Measurements from ENCODE around the gene PCDHGB4. TPM values are rescaled to one million over a fixed set of nuclear protein-coding genes. Genes with fewer than 3 reads are reported as not detected.
A peak's percentile ranks its signal among the peaks of the same experiment; 100 is the strongest.
"Not testable (repeated sequence)": the region's sequence is repeated elsewhere in the genome, so short reads cannot be mapped to it uniquely, and the experiment has no call there.

The PCDHGB4 gene
- total RNA-seq, 1 donor from 2014 or later, result 9.0 TPM

GRCh38 chr5:141419074-141419880 lies 31.8 kb downstream of the PCDHGB4 start:
- intact Hi-C loops (cut with DNase I), result no loop called here
- DNase-seq (ENCODE audit: low spot score), result peak; percentile 52

GRCh38 chr5:141420855-141421488 lies 33.5 kb downstream of the PCDHGB4 start, which contains the start of gene PCDHGA11:
PCDHGA11 (plus strand) TSS chr5:141421051; CDS start chr5:141421228, 177 bp downstream.
- intact Hi-C loops (cut with DNase I), result loop anchor here (10.0 kb wide), 1 partner anchor 124 kb away; no protein-coding TSS in a partner anchor
- no peak for ATAC-seq
- peak; percentile 60 for DNase-seq (ENCODE audit: low spot score)

More at GRCh38 chr5:141419074-141419880, 31.8 kb downstream of the PCDHGB4 start:
- no peak for ATAC-seq

GRCh38 chr5:141421489-141421855 lies 34.0 kb downstream of the PCDHGB4 start:
- intact Hi-C loops (cut with DNase I), result loop anchor here (10.0 kb wide), 1 partner anchor 123 kb away; no protein-coding TSS in a partner anchor
- no peak for ATAC-seq

GRCh38 chr5:141422742-141423291 lies 35.3 kb downstream of the PCDHGB4 start:
- ATAC-seq (no peak), DNase-seq (ENCODE audit: low spot score) (no peak)
- intact Hi-C loops (cut with DNase I), result loop anchor here (10.0 kb wide), 1 partner anchor 122 kb away; no protein-coding TSS in a partner anchor

More at GRCh38 chr5:141421489-141421855, 34.0 kb downstream of the PCDHGB4 start:
- DNase-seq (ENCODE audit: low spot score), result no peak

GRCh38 chr5:141427783-141428426 lies 40.4 kb downstream of the PCDHGB4 start:
- ATAC-seq, result no peak
- DNase-seq (ENCODE audit: low spot score), result no peak
- intact Hi-C loops (cut with DNase I), result loop anchor here (10.0 kb wide), 1 partner anchor 117 kb away; no protein-coding TSS in a partner anchor

GRCh38 chr5:141430332-141431113 lies 43.0 kb downstream of the PCDHGB4 start, which contains the start of gene PCDHGA12:
PCDHGA12 (plus strand) TSS chr5:141430507; CDS start chr5:141430760, 253 bp downstream.
- ATAC-seq (peak; percentile 88), DNase-seq (ENCODE audit: low spot score) (no peak)
- intact Hi-C loops (cut with DNase I), result no loop called here

- peak; percentile 63 for ATAC-seq
- no peak for DNase-seq (ENCODE audit: low spot score)
- intact Hi-C loops (cut with DNase I), result no loop called here
Measured at GRCh38 chr5:141431286-141431685, 43.8 kb downstream of the PCDHGB4 start.

GRCh38 chr5:141432308-141432707 lies 44.8 kb downstream of the PCDHGB4 start:
- intact Hi-C loops (cut with DNase I); ATAC-seq; DNase-seq (ENCODE audit: low spot score): not testable (repeated sequence)

GRCh38 chr5:141432726-141433125 lies 45.2 kb downstream of the PCDHGB4 start:
- ATAC-seq; intact Hi-C loops (cut with DNase I); DNase-seq (ENCODE audit: low spot score): not testable (repeated sequence)

- no peak for DNase-seq (ENCODE audit: low spot score)
- intact Hi-C loops (cut with DNase I), result no loop called here
- ATAC-seq, result no peak
Measured at GRCh38 chr5:141434006-141434405, 46.5 kb downstream of the PCDHGB4 start.

GRCh38 chr5:141437221-141437620 lies 49.7 kb downstream of the PCDHGB4 start:
- DNase-seq (ENCODE audit: low spot score), result no peak
- intact Hi-C loops (cut with DNase I), result no loop called here
- no peak for ATAC-seq

GRCh38 chr5:141439411-141440141 lies 52.1 kb downstream of the PCDHGB4 start:
- intact Hi-C loops (cut with DNase I), result no loop called here
- DNase-seq (ENCODE audit: low spot score) (no peak), ATAC-seq (no peak)

Other genes with a start within 250 kb of the PCDHGB4 start
- 2.4 TPM for gene PCDHB6, start 237.6 kb upstream of the PCDHGB4 start, total RNA-seq
- 5.0 TPM for gene PCDHB7, start 215.1 kb upstream of the PCDHGB4 start, total RNA-seq
- gene PCDHB8, start 209.9 kb upstream of the PCDHGB4 start, total RNA-seq, result 4.5 TPM
- gene PCDHB16, start 205.3 kb upstream of the PCDHGB4 start, total RNA-seq, result 9.5 TPM
- 3.7 TPM for gene PCDHB9, start 200.5 kb upstream of the PCDHGB4 start, total RNA-seq
- 5.3 TPM for gene PCDHB10, start 195.3 kb upstream of the PCDHGB4 start, total RNA-seq
- 9.9 TPM for gene PCDHB11, start 188.1 kb upstream of the PCDHGB4 start, total RNA-seq
- gene PCDHB12, start 179.0 kb upstream of the PCDHGB4 start, total RNA-seq, result 6.6 TPM
- gene PCDHB13, start 173.8 kb upstream of the PCDHGB4 start, total RNA-seq, result 4.9 TPM
- 5.3 TPM for gene PCDHB14, start 164.4 kb upstream of the PCDHGB4 start, total RNA-seq
- 7.3 TPM for gene PCDHB15, start 142.3 kb upstream of the PCDHGB4 start, total RNA-seq
- gene SLC25A2, start 83.6 kb upstream of the PCDHGB4 start, total RNA-seq, result 1.4 TPM
- 84.3 TPM for gene TAF7, start 66.9 kb upstream of the PCDHGB4 start, total RNA-seq
- 1.4 TPM for gene PCDHGA1, start 57.2 kb upstream of the PCDHGB4 start, total RNA-seq
- gene PCDHGA2, start 48.9 kb upstream of the PCDHGB4 start, total RNA-seq, result 13.5 TPM
- gene PCDHGA3, start 43.9 kb upstream of the PCDHGB4 start, total RNA-seq, result 6.7 TPM
- gene PCDHGB1, start 37.6 kb upstream of the PCDHGB4 start, total RNA-seq, result 7.8 TPM
- 10.6 TPM for gene PCDHGA4, start 32.7 kb upstream of the PCDHGB4 start, total RNA-seq
- gene PCDHGB2, start 27.7 kb upstream of the PCDHGB4 start, total RNA-seq, result 10.2 TPM
- 8.8 TPM for gene PCDHGA5, start 23.5 kb upstream of the PCDHGB4 start, total RNA-seq
- gene PCDHGB3, start 17.5 kb upstream of the PCDHGB4 start, total RNA-seq, result 9.7 TPM
- 10.3 TPM for gene PCDHGA6, start 13.8 kb upstream of the PCDHGB4 start, total RNA-seq
- 7.3 TPM for gene PCDHGA7, start 5.0 kb upstream of the PCDHGB4 start, total RNA-seq
- gene PCDHGA8, start 4.9 kb downstream of the PCDHGB4 start, total RNA-seq, result 5.3 TPM
- gene PCDHGB5, start 10.2 kb downstream of the PCDHGB4 start, total RNA-seq, result 16.3 TPM
- gene PCDHGA9, start 15.1 kb downstream of the PCDHGB4 start, total RNA-seq, result 10.7 TPM
- gene PCDHGB6, start 20.3 kb downstream of the PCDHGB4 start, total RNA-seq, result 12.4 TPM
- gene PCDHGA10, start 25.3 kb downstream of the PCDHGB4 start, total RNA-seq, result 8.9 TPM
- 18.9 TPM for gene PCDHGB7, start 30.0 kb downstream of the PCDHGB4 start, total RNA-seq
- gene PCDHGA11, start 33.4 kb downstream of the PCDHGB4 start, total RNA-seq, result 7.8 TPM
- gene PCDHGA12, start 42.8 kb downstream of the PCDHGB4 start, total RNA-seq, result 12.1 TPM
- 71.4 TPM for gene PCDHGC3, start 88.3 kb downstream of the PCDHGB4 start, total RNA-seq
- 4.5 TPM for gene PCDHGC4, start 97.3 kb downstream of the PCDHGB4 start, total RNA-seq
- gene PCDHGC5, start 101.4 kb downstream of the PCDHGB4 start, total RNA-seq, result 3.8 TPM
- gene DIAPH1, start 231.3 kb downstream of the PCDHGB4 start, total RNA-seq, result 92.5 TPM
- 47.6 TPM for gene HDAC3, start 249.2 kb downstream of the PCDHGB4 start, total RNA-seq
- 0.85 TPM for gene RELL2, start 249.3 kb downstream of the PCDHGB4 start, total RNA-seq

Measured in sciatic nerve (tissue), 2 donors.